Measurements from ENCODE around the gene UBAC2. TPM values are rescaled to one million over a fixed set of nuclear protein-coding genes. Genes with fewer than 3 reads are reported as not detected.
"Not testable (repeated sequence)": the region's sequence is repeated elsewhere in the genome, so short reads cannot be mapped to it uniquely, and the experiment has no call there.

Gene UBAC2
- total RNA-seq, 1 donor from 2014 or later: 57.7 TPM

DNA sequence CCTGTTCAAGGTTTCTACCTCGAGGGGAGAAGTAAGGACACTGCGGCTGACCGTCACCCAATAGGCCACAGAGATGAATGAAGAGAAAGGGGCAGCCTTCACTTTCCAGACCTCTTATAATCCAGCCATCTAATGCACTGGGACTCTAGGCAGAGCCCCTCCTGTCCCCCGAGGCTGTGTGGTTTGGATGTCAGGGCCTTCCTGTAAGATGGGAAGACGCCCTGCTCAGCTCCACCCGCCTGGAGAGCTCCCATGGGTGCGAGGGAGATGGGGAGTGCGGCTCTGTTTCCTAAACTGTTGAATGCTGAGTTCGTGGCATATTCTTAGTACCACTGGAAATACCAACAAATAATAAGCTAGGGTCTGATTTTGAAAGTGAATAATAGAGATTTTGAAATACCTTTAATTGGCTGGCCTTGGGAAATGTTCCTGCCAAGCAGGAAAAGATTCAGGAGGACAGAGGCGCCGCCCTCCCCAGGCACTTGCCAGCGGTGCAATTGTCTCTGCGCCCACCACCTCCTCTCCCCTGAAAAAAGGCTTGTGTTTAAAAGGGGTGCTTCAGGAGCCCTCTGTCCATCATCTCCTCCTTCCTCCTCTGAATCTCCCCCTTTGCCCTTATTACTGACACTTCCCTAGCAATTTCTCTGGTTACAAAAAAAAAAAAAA lies 191.9 kb downstream of the UBAC2 start:
- DNase-seq (ENCODE audit: extremely low spot score in 2 of 2): no peak
- H3K4me1 ChIP-seq: no peaks in the 10 kb centered on the region
- no peak overlapping the region for H3K27ac ChIP-seq
- H3K4me3 ChIP-seq: no peak overlapping the region
- no peak for TF ChIP-seq POLR2A (IDR thresholded peaks at IDR 0.05)
- no peak for TF ChIP-seq POLR2AphosphoS5 (IDR thresholded peaks at IDR 0.05; ENCODE audit: insufficient read depth in 1 of 2, low read depth in 1 of 2)
- no peak for TF ChIP-seq CTCF (IDR thresholded peaks at IDR 0.05)
- intact Hi-C loops (cut with DNase I): no loop called here
- no peaks in the 10 kb centered on the region for H3K9me3 ChIP-seq
- H3K27me3 ChIP-seq: no peaks in the 10 kb centered on the region
- H3K36me3 ChIP-seq: no peaks in the 10 kb centered on the region

DNA sequence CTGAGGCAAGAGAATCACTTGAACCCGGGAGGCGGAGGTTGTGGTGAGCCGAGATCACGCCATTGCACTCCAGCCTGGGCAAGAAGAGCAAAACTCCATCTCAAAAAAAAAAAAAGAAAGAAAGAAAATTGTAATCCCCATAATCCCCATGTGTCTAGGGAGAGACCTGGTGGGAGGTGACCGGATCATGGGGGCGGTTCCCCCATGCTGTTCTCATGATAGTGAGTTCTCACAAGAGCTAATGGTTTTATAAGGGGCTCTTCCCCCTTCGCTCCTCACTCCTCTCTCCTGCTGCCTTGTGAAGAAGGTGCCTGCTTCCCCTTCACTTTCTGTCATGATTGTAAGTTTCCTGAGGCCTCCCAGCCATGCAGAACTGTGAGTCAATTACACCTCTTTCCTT lies 192.7 kb downstream of the UBAC2 start:
- DNase-seq (ENCODE audit: extremely low spot score in 2 of 2); intact Hi-C loops (cut with DNase I); H3K9me3 ChIP-seq; H3K27ac ChIP-seq; H3K36me3 ChIP-seq; H3K4me1 ChIP-seq; H3K4me3 ChIP-seq; H3K27me3 ChIP-seq: not testable (repeated sequence)

DNA sequence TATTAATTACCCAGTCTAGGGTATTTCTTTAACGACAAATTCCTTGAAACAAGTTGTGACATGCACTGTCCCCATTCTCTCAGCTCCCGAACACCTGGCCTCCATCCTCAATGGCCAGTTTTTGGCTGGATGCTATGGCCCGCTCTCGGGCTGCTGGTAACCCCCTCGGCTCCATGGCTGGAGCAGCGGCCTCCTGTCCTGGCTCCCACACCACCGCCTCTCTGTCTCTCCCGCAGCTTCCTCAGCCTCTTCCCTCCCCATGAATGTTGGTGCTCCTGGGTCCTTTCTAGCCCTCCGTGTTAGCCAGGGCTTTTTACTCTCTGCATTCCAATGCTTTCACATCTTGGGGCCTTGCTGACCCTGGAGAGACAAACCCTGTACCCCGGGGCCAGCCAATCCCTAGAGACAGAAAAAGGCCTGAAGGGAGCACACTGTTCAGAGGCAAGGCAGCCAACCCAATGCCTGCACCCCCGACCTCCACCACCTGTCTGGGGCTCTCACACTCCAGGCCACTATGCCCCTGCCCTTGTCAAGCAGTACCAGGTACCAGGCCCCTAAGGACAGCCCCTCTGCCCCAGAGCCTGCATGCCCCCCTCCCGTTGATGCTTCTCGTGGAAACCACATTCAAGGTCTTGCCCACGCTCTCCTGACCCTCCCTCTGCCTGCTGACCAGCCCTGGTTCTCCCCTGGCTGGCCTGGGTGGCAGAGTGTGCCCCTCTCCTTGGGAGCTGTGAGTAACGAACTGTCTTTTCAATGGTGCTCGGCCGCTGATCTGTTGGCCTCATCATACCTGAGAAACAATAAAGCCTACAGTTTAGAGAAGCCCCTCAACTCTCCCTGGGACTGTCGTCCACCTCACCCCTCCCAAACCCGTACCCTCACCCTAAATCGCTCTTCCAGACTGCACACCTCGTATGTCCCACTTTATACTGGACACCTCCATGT lies 193.4 kb downstream of the UBAC2 start:
- Histone ChIP-seq H3K27ac (no peak overlapping the region), H3K9me3 (no peaks in the 10 kb centered on the region), H3K4me1 (no peaks in the 10 kb centered on the region), H3K36me3 (no peaks in the 10 kb centered on the region), H3K4me3 (no peak overlapping the region), H3K27me3 (no peaks in the 10 kb centered on the region)
- intact Hi-C loops (cut with DNase I): no loop called here
- no peak for DNase-seq (ENCODE audit: extremely low spot score in 2 of 2)
- no peak for TF ChIP-seq CTCF (IDR thresholded peaks at IDR 0.05)
- no peak for TF ChIP-seq POLR2AphosphoS5 (IDR thresholded peaks at IDR 0.05; ENCODE audit: insufficient read depth in 1 of 2, low read depth in 1 of 2)
- TF ChIP-seq POLR2A (IDR thresholded peaks at IDR 0.05): no peak

DNA sequence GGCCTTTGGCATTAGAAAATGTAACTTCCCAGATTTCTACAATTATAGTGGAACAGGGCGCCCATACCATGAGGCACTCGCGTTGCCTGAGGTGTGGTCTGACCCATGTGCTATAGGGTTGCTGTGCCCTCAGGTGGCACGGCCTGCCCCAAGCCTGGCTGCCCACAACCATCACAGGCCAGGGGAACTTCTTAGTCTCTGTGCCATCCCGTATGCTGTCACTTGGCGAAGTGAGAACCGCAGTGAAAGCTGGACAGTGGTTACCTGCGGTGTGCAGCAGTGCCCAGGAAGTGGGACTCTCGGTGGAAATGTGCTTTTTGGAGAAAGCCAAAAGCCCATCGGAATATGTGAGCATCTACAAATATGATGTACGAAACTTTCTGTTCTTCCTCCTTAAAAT lies 194.8 kb downstream of the UBAC2 start:
- no peaks in the 10 kb centered on the region for H3K27me3 ChIP-seq
- H3K27ac ChIP-seq: no peak overlapping the region
- intact Hi-C loops (cut with DNase I): no loop called here
- H3K4me1 ChIP-seq: no peaks in the 10 kb centered on the region
- no peaks in the 10 kb centered on the region for H3K9me3 ChIP-seq
- H3K36me3 ChIP-seq: no peaks in the 10 kb centered on the region
- no peak overlapping the region for H3K4me3 ChIP-seq
- DNase-seq (ENCODE audit: extremely low spot score in 2 of 2): no peak
- TF ChIP-seq CTCF (IDR thresholded peaks at IDR 0.05): no peak
- TF ChIP-seq POLR2AphosphoS5 (IDR thresholded peaks at IDR 0.05; ENCODE audit: insufficient read depth in 1 of 2, low read depth in 1 of 2): no peak
- no peak for TF ChIP-seq POLR2A (IDR thresholded peaks at IDR 0.05)

DNA sequence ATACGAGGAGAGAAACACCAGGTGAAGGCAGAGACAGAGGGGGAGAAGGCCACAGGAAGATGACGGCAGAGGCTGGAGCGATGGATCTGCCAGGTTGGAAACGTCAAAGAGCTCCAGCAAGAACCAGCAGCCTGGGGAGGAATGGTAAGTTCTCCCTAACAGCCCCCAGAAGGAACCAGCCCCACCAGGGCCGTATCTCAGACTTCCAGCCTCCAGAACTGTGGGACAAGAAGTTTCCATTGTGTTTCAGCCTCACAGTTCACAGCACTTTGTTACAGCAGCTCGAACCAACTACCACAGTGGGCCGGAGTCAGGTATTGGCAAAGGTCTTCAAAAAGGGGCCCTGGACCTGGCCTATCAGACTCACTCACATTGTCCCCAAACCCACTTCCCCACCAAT lies 195.8 kb downstream of the UBAC2 start:
- H3K4me1 ChIP-seq: no peaks in the 10 kb centered on the region
- no peak for TF ChIP-seq POLR2A (IDR thresholded peaks at IDR 0.05)
- TF ChIP-seq CTCF (IDR thresholded peaks at IDR 0.05): no peak
- intact Hi-C loops (cut with DNase I): no loop called here
- H3K27ac ChIP-seq: no peak overlapping the region
- H3K9me3 ChIP-seq: no peaks in the 10 kb centered on the region
- H3K36me3 ChIP-seq: no peaks in the 10 kb centered on the region
- no peak for DNase-seq (ENCODE audit: extremely low spot score in 2 of 2)
- H3K27me3 ChIP-seq: no peaks in the 10 kb centered on the region
- H3K4me3 ChIP-seq: no peak overlapping the region
